Panc1 (cell line): Measurements from ENCODE around the gene TMOD3. TPM values are rescaled to one million over a fixed set of nuclear protein-coding genes. Genes with fewer than 3 reads are reported as not detected.

Experiments
- ATAC-seq: fragments of 200-7000 bp; cut with Tn5 transposase; 2 replicates; pipeline ENCODE4 v1.9.1; 2020; ENCODE audit warnings: mild to moderate bottlenecking, moderate library complexity
- BruUV-seq: library from RNA; stranded (reverse); fragments of 400-500 nt; replicated peaks from 2 replicates; lab custom pipeline; 2021; lab: Mats Ljungman, UMichigan
- CTCF ChIA-PET: fragments of 300-600 bp; sonication (Branson Sonifier 250); formaldehyde crosslinking; loops from one replicate; lab custom pipeline; 2022; ENCODE audit warnings: antibody characterized with exemption; lab: Charles Lee
- POLR2A ChIA-PET: fragments of 300-600 bp; sonication (Branson Sonifier 250); formaldehyde crosslinking; loops from one replicate; lab custom pipeline; 2022; ENCODE audit warnings: antibody characterized with exemption; lab: Charles Lee
- DNase-seq: peaks from one replicate; pipeline ENCODE4 v3.0.0-alpha.2; 2010; ENCODE audit warnings: low read depth, low spot score
- H3K27ac ChIP-seq: 2 replicates; pipeline ENCODE4 v1.5.1; 2011; ENCODE audit warnings: mild to moderate bottlenecking, low read length, inconsistent platforms
- H3K27me3 ChIP-seq: fragments of 200-500 bp; sonication (Bioruptor generic); 2 replicates; pipeline ENCODE4 v1.6.0; 2014; ENCODE audit warnings: low read length, inconsistent platforms; ENCODE audit not compliant: control insufficient read depth, insufficient read depth
- H3K36me3 ChIP-seq: fragments of 200-500 bp; sonication (Bioruptor generic); 2 replicates; pipeline ENCODE4 v1.5.1; 2014; ENCODE audit warnings: inconsistent platforms, mild to moderate bottlenecking, low read length, moderate library complexity; ENCODE audit not compliant: control insufficient read depth, insufficient read depth
- H3K4me1 ChIP-seq: 2 replicates; pipeline ENCODE4 v1.5.1; 2011; ENCODE audit warnings: inconsistent platforms, mild to moderate bottlenecking, low read length, moderate library complexity; ENCODE audit not compliant: control insufficient read depth, insufficient read depth
- H3K4me3 ChIP-seq, 2 experiments: 2 replicates each; pipeline ENCODE4 v1.5.1; 2011 to 2012; ENCODE audit warnings: low read depth in 2 of 2, low read length in 2 of 2, mild to moderate bottlenecking in 2 of 2, inconsistent platforms in 1 of 2, moderate library complexity in 1 of 2
- H3K9me3 ChIP-seq: fragments of 200-500 bp; sonication (Bioruptor generic); 2 replicates; pipeline ENCODE4 v1.5.1; 2014; ENCODE audit warnings: low read depth, mild to moderate bottlenecking, inconsistent platforms, low read length, moderate library complexity; ENCODE audit not compliant: control insufficient read depth, insufficient read depth
- POLR2AphosphoS5 ChIP-seq: IDR thresholded peaks from 2 replicates; pipeline ENCODE4 v1.6.1; 2012; ENCODE audit warnings: mild to moderate bottlenecking, low read depth, low read length, moderate library complexity
- REST ChIP-seq, 2 experiments: IDR thresholded peaks; 2 replicates each; pipeline ENCODE4 v1.6.1; 2011 to 2012; ENCODE audit warnings: low read depth in 2 of 2, control low read depth in 1 of 2, low read length in 1 of 2, mild to moderate bottlenecking in 1 of 2, moderate library complexity in 1 of 2; ENCODE audit not compliant: insufficient read depth in 1 of 2
- SIN3A ChIP-seq: IDR thresholded peaks from 2 replicates; pipeline ENCODE4 v1.6.1; 2012; ENCODE audit warnings: low read depth, mild to moderate bottlenecking, low read length, moderate library complexity, borderline replicate concordance; ENCODE audit not compliant: insufficient read depth
- TCF7L2 ChIP-seq: IDR thresholded peaks from 2 replicates; pipeline ENCODE4 v1.6.1; 2011; ENCODE audit warnings: mild to moderate bottlenecking, low read depth, low read length, inconsistent platforms
- in situ Hi-C: cut with HindIII; loops from 2 replicates; pipeline ENCODE4 v1.10.0; 2016; ENCODE audit warnings: low sequenced_read_pairs, low pct_unique_long_range_greater_than_20kb
- intact Hi-C: fragments of 100-400 bp; cut with micrococcal nuclease; formaldehyde crosslinking; loops from one replicate; pipeline ENCODE4 v1.10.0; 2022; ENCODE audit not compliant: unreplicated experiment
- total RNA-seq: library from RNA; stranded (reverse); gene quantifications from one replicate; pipeline ENCODE4 v1.2.1, GENCODE V29; 2021; ENCODE audit not compliant: unreplicated experiment
- TF ChIP-seq, protein P1 (sequence below): fragments of 450-650 bp; IDR thresholded peaks from 2 replicates; pipeline ENCODE4 v1.5.1; 2017; ENCODE audit warnings: mild to moderate bottlenecking

TMOD3 gene
- total RNA-seq, 1 experiment from 2014 or later: 53.4 TPM

GRCh38 chr15:51876169-51876568, 46.7 kb downstream of the TMOD3 start:
- intact Hi-C loops: no loop called here
- BruUV-seq: no TSS peak
- no peak for ATAC-seq
- no peak for DNase-seq
- TF ChIP-seq, protein P1, sequence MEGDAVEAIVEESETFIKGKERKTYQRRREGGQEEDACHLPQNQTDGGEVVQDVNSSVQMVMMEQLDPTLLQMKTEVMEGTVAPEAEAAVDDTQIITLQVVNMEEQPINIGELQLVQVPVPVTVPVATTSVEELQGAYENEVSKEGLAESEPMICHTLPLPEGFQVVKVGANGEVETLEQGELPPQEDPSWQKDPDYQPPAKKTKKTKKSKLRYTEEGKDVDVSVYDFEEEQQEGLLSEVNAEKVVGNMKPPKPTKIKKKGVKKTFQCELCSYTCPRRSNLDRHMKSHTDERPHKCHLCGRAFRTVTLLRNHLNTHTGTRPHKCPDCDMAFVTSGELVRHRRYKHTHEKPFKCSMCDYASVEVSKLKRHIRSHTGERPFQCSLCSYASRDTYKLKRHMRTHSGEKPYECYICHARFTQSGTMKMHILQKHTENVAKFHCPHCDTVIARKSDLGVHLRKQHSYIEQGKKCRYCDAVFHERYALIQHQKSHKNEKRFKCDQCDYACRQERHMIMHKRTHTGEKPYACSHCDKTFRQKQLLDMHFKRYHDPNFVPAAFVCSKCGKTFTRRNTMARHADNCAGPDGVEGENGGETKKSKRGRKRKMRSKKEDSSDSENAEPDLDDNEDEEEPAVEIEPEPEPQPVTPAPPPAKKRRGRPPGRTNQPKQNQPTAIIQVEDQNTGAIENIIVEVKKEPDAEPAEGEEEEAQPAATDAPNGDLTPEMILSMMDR: no peak
- TF ChIP-seq POLR2AphosphoS5: no peak
- TF ChIP-seq REST (IDR thresholded peaks at IDR 0.05; ENCODE audit: insufficient read depth in 1 of 2, low read depth in 2 of 2, low read length in 1 of 2): no peak
- TF ChIP-seq TCF7L2: no peak
- TF ChIP-seq SIN3A: no peak
- H3K27me3 ChIP-seq: no peaks in the 10 kb centered on the region
- peaks cover 24% of the 10 kb centered on the region for H3K4me1 ChIP-seq
- CTCF ChIA-PET: no interaction called here
- in situ Hi-C loops: no loop called here
- H3K4me3 ChIP-seq: no peak overlapping the region
- POLR2A ChIA-PET: interaction anchor here (0.6 kb wide), 1 partner anchor 94 kb away, joined by 4 read pairs; no protein-coding TSS in a partner anchor
- H3K36me3 ChIP-seq: 0 out of 2 replicates have a peak, but pooled peaks cover 6% of the 10 kb centered on the region
- H3K9me3 ChIP-seq: no peaks in the 10 kb centered on the region
- no peak overlapping the region for H3K27ac ChIP-seq

GRCh38 chr15:51878446-51879386, 49.3 kb downstream of the TMOD3 start:
- Histone ChIP-seq H3K36me3 (0 out of 2 replicates have a peak, but pooled peaks cover 3% of the 10 kb centered on the region), H3K27me3 (no peaks in the 10 kb centered on the region), H3K27ac (no peak overlapping the region), H3K4me1 (peaks cover 26% of the 10 kb centered on the region), H3K4me3 (no peak overlapping the region), H3K9me3 (no peaks in the 10 kb centered on the region)
- ATAC-seq (no peak), DNase-seq (no peak)
- TF ChIP-seq TCF7L2 (no peak), SIN3A (no peak), POLR2AphosphoS5 (no peak)
- TF ChIP-seq, protein P1: no peak
- ChIA-PET POLR2A (no interaction called here), CTCF (interaction anchor here (0.7 to 1.2 kb wide), 2 partner anchors 10 to 348 kb away, joined by 3 read pairs; no protein-coding TSS in a partner anchor)
- no TSS peak for BruUV-seq
- intact Hi-C loops: no loop called here
- in situ Hi-C loops: no loop called here
